ENCODE results near the gene SH3PXD2A. TPM values are rescaled to one million over a fixed set of nuclear protein-coding genes. Genes with fewer than 3 reads are reported as not detected.
"Not testable (repeated sequence)": the region's sequence is repeated elsewhere in the genome, so short reads cannot be mapped to it uniquely, and the experiment has no call there.

Gene SH3PXD2A
- polyA plus RNA-seq, 4 donors, result 2.2 to 28.3 (median 8.7) TPM

DNA sequence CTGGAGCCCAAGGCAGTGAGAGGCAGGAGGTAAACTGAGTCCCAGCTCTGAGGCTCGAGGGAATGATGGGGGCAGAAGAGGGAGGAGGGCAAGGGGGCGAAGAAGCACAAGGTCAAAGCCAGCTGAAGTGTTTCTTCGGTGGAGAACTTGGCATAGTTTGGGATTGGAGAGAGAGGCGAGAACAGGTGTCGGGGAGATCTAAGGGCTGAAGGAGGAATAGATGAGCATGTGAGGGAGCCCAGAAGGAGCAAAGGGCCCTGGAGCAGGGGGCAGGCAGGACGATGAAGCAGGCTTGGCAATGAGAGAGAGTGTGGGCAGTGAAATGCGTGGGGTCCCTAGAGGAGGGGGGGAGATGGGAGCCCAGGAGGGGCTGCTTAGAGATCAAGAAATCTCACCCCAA, 35.9 kb downstream of the SH3PXD2A start:
- WGBS, 3 donors, result 71 to 73% (median 72%) methylated on average over 7 of the region's 7 CpGs
- FAIRE-seq, result no peak
- no peaks in the 10 kb centered on the region for H3K9me3 ChIP-seq (ENCODE audit: control insufficient read depth in 2 of 2, insufficient read depth in 1 of 2, low read depth in 1 of 2, low read length in 1 of 2)
- no peaks in the 10 kb centered on the region for H3K27me3 ChIP-seq (ENCODE audit: control insufficient read depth in 3 of 3, insufficient read depth in 3 of 3, low read length in 3 of 3)
- peaks cover 0 to 11% (median 0%) of the 10 kb centered on the region in 3 donors for H3K36me3 ChIP-seq (ENCODE audit: control insufficient read depth in 3 of 3, insufficient read depth in 2 of 3, low read depth in 1 of 3, low read length in 3 of 3)
- no peak overlapping the region for H3K4me3 ChIP-seq (ENCODE audit: low read depth in 1 of 3, low read length in 3 of 3)
- peak overlapping the region in 1 of 3 donors; percentile 46 for H3K27ac ChIP-seq (ENCODE audit: low read depth in 1 of 3, low read length in 2 of 3)
- peaks cover 3 to 25% (median 3%) of the 10 kb centered on the region in 3 donors for H3K4me1 ChIP-seq (ENCODE audit: control insufficient read depth in 3 of 3, insufficient read depth in 2 of 3, low read depth in 1 of 3, low read length in 2 of 3)
- no peak for DNase-seq

DNA sequence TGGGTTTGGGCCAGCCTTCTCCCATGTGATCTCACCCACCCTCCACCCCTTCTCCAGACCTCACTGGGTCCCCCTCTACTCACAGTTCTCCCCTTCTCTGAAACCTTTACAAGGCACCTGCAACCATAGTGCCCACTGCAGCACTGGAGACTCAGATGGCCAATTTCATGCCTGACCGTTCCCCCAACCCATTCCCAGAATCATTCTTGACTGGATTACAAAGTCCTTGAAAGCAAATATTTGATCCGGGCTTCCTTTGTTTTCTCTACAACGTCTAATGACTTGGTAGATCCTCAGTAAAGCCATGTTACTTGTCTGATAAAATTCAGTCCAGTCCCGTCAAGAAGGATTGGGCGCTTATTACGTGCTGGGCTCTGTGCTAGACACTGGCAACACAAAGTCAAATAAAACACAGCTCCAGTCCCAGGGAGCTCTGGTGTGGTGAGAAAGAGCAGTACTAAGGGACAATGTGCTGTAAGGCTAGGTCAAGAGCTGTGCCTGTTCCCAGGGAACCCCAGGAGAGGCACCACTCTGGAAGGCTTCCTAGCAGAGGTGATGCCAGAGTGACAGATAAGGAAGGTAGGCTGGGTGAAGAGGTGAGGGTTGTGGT, 36.5 kb downstream of the SH3PXD2A start:
- H3K27ac ChIP-seq (ENCODE audit: low read depth in 1 of 3, low read length in 2 of 3), result peak overlapping the region in 1 of 3 donors; percentile 46
- peaks cover 3 to 32% (median 5%) of the 10 kb centered on the region in 3 donors for H3K4me1 ChIP-seq (ENCODE audit: control insufficient read depth in 3 of 3, insufficient read depth in 2 of 3, low read depth in 1 of 3, low read length in 2 of 3)
- 42 to 67% (median 59%) methylated on average over 6 of the region's 6 CpGs for WGBS, 3 donors
- no peak for FAIRE-seq
- DNase-seq, result peak in 1 of 2 donors; percentile 36
- H3K27me3 ChIP-seq (ENCODE audit: control insufficient read depth in 3 of 3, insufficient read depth in 3 of 3, low read length in 3 of 3), result no peaks in the 10 kb centered on the region
- H3K4me3 ChIP-seq (ENCODE audit: low read depth in 1 of 3, low read length in 3 of 3), result no peak overlapping the region
- H3K9me3 ChIP-seq (ENCODE audit: control insufficient read depth in 2 of 2, insufficient read depth in 1 of 2, low read depth in 1 of 2, low read length in 1 of 2), result no peaks in the 10 kb centered on the region
- H3K36me3 ChIP-seq (ENCODE audit: control insufficient read depth in 3 of 3, insufficient read depth in 2 of 3, low read depth in 1 of 3, low read length in 3 of 3), result peaks cover 0 to 10% (median 0%) of the 10 kb centered on the region in 3 donors

DNA sequence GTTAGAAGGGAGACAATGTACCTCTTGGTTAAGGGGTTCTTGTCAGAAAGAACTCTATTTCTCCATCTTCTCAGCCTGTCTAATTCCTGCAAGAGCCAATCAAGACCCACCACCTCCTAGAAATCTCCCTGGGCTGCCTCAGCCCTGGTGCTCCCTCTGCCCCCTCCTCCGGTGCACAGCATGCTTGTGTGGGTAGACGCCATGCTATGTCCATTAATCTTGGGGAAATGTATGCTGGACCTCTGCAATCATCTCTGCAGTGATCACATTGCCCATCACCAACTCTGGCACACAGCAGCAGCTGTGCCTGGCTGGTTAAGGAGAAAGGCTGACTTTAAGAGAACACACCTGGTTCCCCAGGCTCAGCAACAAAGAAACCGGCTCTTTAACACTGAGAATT, 37.3 kb downstream of the SH3PXD2A start:
- Histone ChIP-seq H3K27ac (ENCODE audit: low read depth in 1 of 3, low read length in 2 of 3) (peak overlapping the region in 1 of 3 donors; percentile 2), H3K4me1 (ENCODE audit: control insufficient read depth in 3 of 3, insufficient read depth in 2 of 3, low read depth in 1 of 3, low read length in 2 of 3) (peaks cover 3 to 39% (median 5%) of the 10 kb centered on the region in 3 donors)
- WGBS, 3 donors, result 87 to 94% (median 90%) methylated on average over 3 of the region's 3 CpGs

DNA sequence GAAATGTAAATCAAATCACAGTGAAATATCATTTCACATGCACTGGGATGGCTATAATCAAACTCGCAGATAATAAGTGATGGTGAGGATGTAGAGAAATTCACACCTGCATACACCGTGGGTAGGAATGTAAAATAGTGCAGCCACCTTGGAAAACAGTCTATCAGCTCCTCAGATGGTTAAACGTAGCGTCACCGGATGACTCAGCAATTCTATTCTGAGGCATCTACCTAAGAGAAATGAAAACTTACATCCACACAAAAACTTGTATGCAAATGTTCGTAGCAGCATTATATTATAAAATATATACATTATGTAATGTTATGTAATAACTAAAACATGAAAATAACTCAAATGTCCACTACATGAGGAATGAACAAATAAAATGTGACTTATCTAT, 38.9 kb downstream of the SH3PXD2A start:
- no peak overlapping the region for H3K27ac ChIP-seq (ENCODE audit: low read depth in 1 of 3, low read length in 2 of 3)
- H3K4me3 ChIP-seq (ENCODE audit: low read depth in 1 of 3, low read length in 3 of 3), result no peak overlapping the region
- H3K36me3 ChIP-seq (ENCODE audit: control insufficient read depth in 3 of 3, insufficient read depth in 2 of 3, low read depth in 1 of 3, low read length in 3 of 3), result peaks cover 0 to 2% (median 0%) of the 10 kb centered on the region in 3 donors
- H3K9me3 ChIP-seq (ENCODE audit: control insufficient read depth in 2 of 2, insufficient read depth in 1 of 2, low read depth in 1 of 2, low read length in 1 of 2), result no peaks in the 10 kb centered on the region
- FAIRE-seq, result no peak
- peaks cover 3 to 55% (median 7%) of the 10 kb centered on the region in 3 donors for H3K4me1 ChIP-seq (ENCODE audit: control insufficient read depth in 3 of 3, insufficient read depth in 2 of 3, low read depth in 1 of 3, low read length in 2 of 3)
- H3K27me3 ChIP-seq (ENCODE audit: control insufficient read depth in 3 of 3, insufficient read depth in 3 of 3, low read length in 3 of 3), result no peaks in the 10 kb centered on the region
- 75 to 86% (median 76%) methylated on average over 6 of the region's 6 CpGs for whole genome bisulfite sequencing, 3 donors
- no peak for DNase-seq

More for the DNA sequence above, 37.3 kb downstream of the SH3PXD2A start:
- H3K4me3 ChIP-seq (ENCODE audit: low read depth in 1 of 3, low read length in 3 of 3), result no peak overlapping the region
- no peaks in the 10 kb centered on the region for H3K9me3 ChIP-seq (ENCODE audit: control insufficient read depth in 2 of 2, insufficient read depth in 1 of 2, low read depth in 1 of 2, low read length in 1 of 2)
- DNase-seq (no peak), FAIRE-seq (no peak)
- H3K27me3 ChIP-seq (ENCODE audit: control insufficient read depth in 3 of 3, insufficient read depth in 3 of 3, low read length in 3 of 3), result no peaks in the 10 kb centered on the region
- H3K36me3 ChIP-seq (ENCODE audit: control insufficient read depth in 3 of 3, insufficient read depth in 2 of 3, low read depth in 1 of 3, low read length in 3 of 3), result peaks cover 0 to 3% (median 0%) of the 10 kb centered on the region in 3 donors

DNA sequence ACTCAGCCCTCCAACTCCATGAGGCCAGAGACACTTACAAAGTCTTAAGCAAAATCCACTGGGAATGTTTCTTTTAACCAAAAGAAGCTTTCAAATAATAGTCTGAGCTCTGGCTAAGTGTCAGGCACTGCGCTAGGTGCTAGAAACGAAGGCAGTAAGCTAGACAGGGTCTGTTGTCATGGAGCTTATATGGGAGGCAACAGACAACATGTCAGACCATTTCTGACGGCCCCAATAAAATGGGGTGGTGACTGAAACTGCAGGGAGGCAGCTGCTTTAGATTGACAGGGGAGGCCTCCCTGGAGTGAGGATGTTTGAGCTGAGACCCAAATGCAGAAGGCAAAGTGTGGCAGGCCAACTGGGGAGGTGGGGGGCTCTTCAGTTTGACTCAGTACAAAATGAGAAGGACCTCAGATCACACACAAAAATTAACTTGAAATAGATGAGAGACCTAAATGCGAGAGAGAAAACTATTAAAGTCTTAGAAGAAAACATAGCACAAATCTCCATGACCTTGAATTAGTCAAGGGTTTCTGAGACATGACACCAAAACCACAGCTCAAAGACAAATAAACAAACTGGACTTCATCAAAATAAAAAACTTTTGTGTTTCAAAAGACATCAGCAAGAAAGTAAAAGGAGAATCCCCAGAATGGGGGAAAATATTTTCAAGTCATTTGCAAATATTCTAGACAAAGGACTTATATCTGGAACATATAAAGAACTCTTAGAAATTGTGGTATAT, 40.6 kb downstream of the SH3PXD2A start:
- Histone ChIP-seq H3K4me1 (ENCODE audit: control insufficient read depth in 3 of 3, insufficient read depth in 2 of 3, low read depth in 1 of 3, low read length in 2 of 3) (peaks cover 3 to 55% (median 9%) of the 10 kb centered on the region in 3 donors), H3K4me3 (ENCODE audit: low read depth in 1 of 3, low read length in 3 of 3) (no peak overlapping the region), H3K36me3 (ENCODE audit: control insufficient read depth in 3 of 3, insufficient read depth in 2 of 3, low read depth in 1 of 3, low read length in 3 of 3) (peaks cover 0 to 7% (median 0%) of the 10 kb centered on the region in 3 donors), H3K9me3 (ENCODE audit: control insufficient read depth in 2 of 2, insufficient read depth in 1 of 2, low read depth in 1 of 2, low read length in 1 of 2) (no peaks in the 10 kb centered on the region), H3K27ac (ENCODE audit: low read depth in 1 of 3, low read length in 2 of 3) (peak overlapping the region in 2 of 3 donors; percentile 45 to 85), H3K27me3 (ENCODE audit: control insufficient read depth in 3 of 3, insufficient read depth in 3 of 3, low read length in 3 of 3) (no peaks in the 10 kb centered on the region)
- DNase-seq (peak; percentile 58 to 90), FAIRE-seq (no peak)
- WGBS, 3 donors, result 38 to 68% (median 50%) methylated on average over 4 of the region's 4 CpGs

DNA sequence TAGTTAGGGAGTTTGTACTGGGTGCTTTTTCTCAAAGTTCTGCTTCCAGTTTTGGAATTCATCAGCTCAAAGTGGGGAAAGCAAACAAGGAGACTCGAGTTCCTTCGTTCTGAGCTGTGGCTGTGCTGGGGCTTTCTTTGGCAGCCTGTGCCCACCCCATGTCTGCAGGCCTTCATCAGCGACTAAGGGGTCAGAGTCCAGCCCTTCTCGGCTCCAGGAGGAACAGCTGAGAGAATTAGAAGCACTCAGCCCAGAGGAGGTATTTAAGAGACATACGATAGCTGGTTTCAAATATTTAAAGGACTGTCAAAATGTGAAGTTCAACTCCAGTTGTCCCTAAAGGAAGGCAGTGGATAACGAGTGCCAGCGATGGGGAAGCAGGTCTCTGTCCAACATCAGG, 41.3 kb downstream of the SH3PXD2A start:
- H3K27ac ChIP-seq (ENCODE audit: low read depth in 1 of 3, low read length in 2 of 3), result peak overlapping the region; percentile 30 to 85 (median 45)
- H3K36me3 ChIP-seq (ENCODE audit: control insufficient read depth in 3 of 3, insufficient read depth in 2 of 3, low read depth in 1 of 3, low read length in 3 of 3), result peaks cover 0 to 7% (median 0%) of the 10 kb centered on the region in 3 donors
- DNase-seq (peak; percentile 64 to 76), FAIRE-seq (no peak)
- H3K4me3 ChIP-seq (ENCODE audit: low read depth in 1 of 3, low read length in 3 of 3), result no peak overlapping the region
- peaks cover 3 to 49% (median 9%) of the 10 kb centered on the region in 3 donors for H3K4me1 ChIP-seq (ENCODE audit: control insufficient read depth in 3 of 3, insufficient read depth in 2 of 3, low read depth in 1 of 3, low read length in 2 of 3)
- H3K27me3 ChIP-seq (ENCODE audit: control insufficient read depth in 3 of 3, insufficient read depth in 3 of 3, low read length in 3 of 3), result no peaks in the 10 kb centered on the region
- WGBS, 3 donors, result 18 to 46% (median 35%) methylated on average over 7 of the region's 7 CpGs
- no peaks in the 10 kb centered on the region for H3K9me3 ChIP-seq (ENCODE audit: control insufficient read depth in 2 of 2, insufficient read depth in 1 of 2, low read depth in 1 of 2, low read length in 1 of 2)

DNA sequence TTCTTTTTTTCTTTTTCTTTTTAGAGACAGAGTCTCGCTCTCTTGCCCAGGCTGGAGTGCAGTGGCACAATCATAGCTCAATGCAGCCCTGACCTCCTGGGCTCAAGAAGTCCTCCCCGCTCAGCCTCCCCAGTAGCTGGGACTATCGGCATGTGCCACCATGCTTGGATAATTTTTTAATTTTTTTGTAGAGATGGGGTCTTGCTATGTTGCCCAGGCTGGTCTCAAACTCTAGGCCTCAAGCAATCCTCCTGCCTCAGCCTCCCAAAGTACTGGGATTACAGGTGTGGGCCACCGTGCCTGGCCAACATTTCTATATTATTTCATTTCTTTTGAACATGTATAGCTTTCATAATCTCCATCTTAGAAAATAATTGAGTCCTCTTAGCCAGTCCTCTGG, 42.1 kb downstream of the SH3PXD2A start:
- Histone ChIP-seq H3K36me3 (ENCODE audit: control insufficient read depth in 3 of 3, insufficient read depth in 2 of 3, low read depth in 1 of 3, low read length in 3 of 3) (peaks cover 0 to 12% (median 0%) of the 10 kb centered on the region in 3 donors), H3K4me1 (ENCODE audit: control insufficient read depth in 3 of 3, insufficient read depth in 2 of 3, low read depth in 1 of 3, low read length in 2 of 3) (peaks cover 3 to 43% (median 9%) of the 10 kb centered on the region in 3 donors), H3K27ac (ENCODE audit: low read depth in 1 of 3, low read length in 2 of 3) (peak overlapping the region in 1 of 3 donors; percentile 85)
- H3K27me3 ChIP-seq (ENCODE audit: control insufficient read depth in 3 of 3, insufficient read depth in 3 of 3, low read length in 3 of 3); DNase-seq; H3K9me3 ChIP-seq (ENCODE audit: control insufficient read depth in 2 of 2, insufficient read depth in 1 of 2, low read depth in 1 of 2, low read length in 1 of 2); H3K4me3 ChIP-seq (ENCODE audit: low read depth in 1 of 3, low read length in 3 of 3); FAIRE-seq: not testable (repeated sequence)
- 94 to 99% (median 97%) methylated on average over 4 of the region's 4 CpGs for WGBS, 3 donors

DNA sequence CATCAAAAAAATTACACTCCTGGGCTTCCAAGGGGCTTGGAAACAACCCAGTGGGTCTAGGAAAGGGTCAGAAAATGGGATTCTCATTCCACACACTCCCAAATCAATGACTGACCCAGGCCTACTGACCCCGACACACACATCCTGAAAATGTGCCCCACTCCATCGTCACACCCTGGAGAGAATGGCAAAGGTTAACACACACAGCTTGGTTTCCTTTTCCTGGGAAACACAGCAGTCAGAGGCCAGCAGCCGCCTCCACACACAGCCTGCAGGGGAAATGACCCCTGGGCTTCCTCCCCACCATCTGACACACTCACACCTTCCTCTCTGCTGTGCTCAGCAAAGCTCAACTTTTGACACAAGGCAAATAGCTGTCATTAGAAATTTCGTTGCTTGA, 42.9 kb downstream of the SH3PXD2A start:
- peaks cover 3 to 45% (median 9%) of the 10 kb centered on the region in 3 donors for H3K4me1 ChIP-seq (ENCODE audit: control insufficient read depth in 3 of 3, insufficient read depth in 2 of 3, low read depth in 1 of 3, low read length in 2 of 3)
- no peaks in the 10 kb centered on the region for H3K9me3 ChIP-seq (ENCODE audit: control insufficient read depth in 2 of 2, insufficient read depth in 1 of 2, low read depth in 1 of 2, low read length in 1 of 2)
- H3K36me3 ChIP-seq (ENCODE audit: control insufficient read depth in 3 of 3, insufficient read depth in 2 of 3, low read depth in 1 of 3, low read length in 3 of 3), result peaks cover 0 to 14% (median 0%) of the 10 kb centered on the region in 3 donors
- H3K27ac ChIP-seq (ENCODE audit: low read depth in 1 of 3, low read length in 2 of 3), result peak overlapping the region; percentile 46 to 85 (median 74)
- H3K27me3 ChIP-seq (ENCODE audit: control insufficient read depth in 3 of 3, insufficient read depth in 3 of 3, low read length in 3 of 3), result no peaks in the 10 kb centered on the region
- WGBS, 3 donors, result 15 to 34% (median 17%) methylated on average over 4 of the region's 4 CpGs
- FAIRE-seq (no peak), DNase-seq (peak; percentile 59 to 61)
- H3K4me3 ChIP-seq (ENCODE audit: low read depth in 1 of 3, low read length in 3 of 3), result no peak overlapping the region
